IPS DF 4.7 (cell line): ENCODE results near the gene C20orf204.
"Not testable (repeated sequence)": the region's sequence is repeated elsewhere in the genome, so short reads cannot be mapped to it uniquely, and the experiment has no call there.

ENCODE experiments used
- DNase-seq: peaks from one replicate; pipeline ENCODE4 v3.0.0-alpha.2; 2013; ENCODE audit warnings: low spot score; ENCODE audit errors: extremely low read depth

Gene C20orf204

GRCh38 chr20:64035933-64036345 is at the start of gene C20orf204:
Gene C20orf204 (plus strand): TSS chr20:64036182. CDS start chr20:64036324, 142 bp downstream.
- DNase-seq: no peak

GRCh38 chr20:64000906-64001305 is 35.1 kb upstream of the C20orf204 start:
- DNase-seq: no peak

- DNase-seq: no peak
Measured at GRCh38 chr20:64001607-64002011, 34.4 kb upstream of the C20orf204 start.

- DNase-seq: no peak
Measured at GRCh38 chr20:64003960-64004725, 31.8 kb upstream of the C20orf204 start.

- DNase-seq: no peak
Measured at GRCh38 chr20:64005394-64005793, 30.6 kb upstream of the C20orf204 start.

GRCh38 chr20:64006490-64006889 is 29.5 kb upstream of the C20orf204 start:
- DNase-seq: no peak

GRCh38 chr20:64006902-64007301 is 29.1 kb upstream of the C20orf204 start:
- DNase-seq: no peak

GRCh38 chr20:64009811-64010387 is 26.1 kb upstream of the C20orf204 start:
- DNase-seq: no peak

GRCh38 chr20:64010711-64011237 is 25.2 kb upstream of the C20orf204 start:
- no peak for DNase-seq

GRCh38 chr20:64011366-64011779 is 24.6 kb upstream of the C20orf204 start:
- no peak for DNase-seq

GRCh38 chr20:64012385-64013154 is 23.4 kb upstream of the C20orf204 start:
- DNase-seq: not testable (repeated sequence)

- no peak for DNase-seq
Measured at GRCh38 chr20:64015635-64016034, 20.3 kb upstream of the C20orf204 start.

- DNase-seq: no peak
Measured at GRCh38 chr20:64021124-64021975, 14.6 kb upstream of the C20orf204 start.

GRCh38 chr20:64022671-64023360 is 13.2 kb upstream of the C20orf204 start:
- DNase-seq: no peak

- no peak for DNase-seq
Measured at GRCh38 chr20:64023361-64024140, 12.4 kb upstream of the C20orf204 start.

GRCh38 chr20:64024141-64024990 is 11.6 kb upstream of the C20orf204 start:
- DNase-seq: no peak

- no peak for DNase-seq
Measured at GRCh38 chr20:64025101-64025825, 10.7 kb upstream of the C20orf204 start.

GRCh38 chr20:64025826-64026412 is 10.1 kb upstream of the C20orf204 start:
- DNase-seq: no peak
